Common myeloid progenitor, CD34-positive (primary cell): ENCODE results near the gene INSYN1.
"Not testable (repeated sequence)": the region's sequence is repeated elsewhere in the genome, so short reads cannot be mapped to it uniquely, and the experiment has no call there.

Experiments used
- CTCF ChIA-PET: fragments of 350-600 bp; sonication (Branson Sonifier 250); formaldehyde crosslinking; loops from one replicate; lab custom pipeline; 2021; ENCODE audit warnings: antibody characterized with exemption; lab: Charles Lee
- POLR2A ChIA-PET: fragments of 350-600 bp; sonication (Branson Sonifier 250); formaldehyde crosslinking; loops from one replicate; lab custom pipeline; 2021; ENCODE audit warnings: antibody characterized with exemption; lab: Charles Lee
- DNase-seq, 3 donors: peaks; one replicate each; pipeline versions ENCODE4 v3.0.0 to v3.0.0-alpha.2; 2013
- H3K27ac ChIP-seq, 2 experiments: 1 replicate in 1 of 2; 2 replicates in 1 of 2; pipeline ENCODE4 v1.7.0; 2013; ENCODE audit warnings: inconsistent platforms in 2 of 2, low read length in 2 of 2, mild to moderate bottlenecking in 2 of 2, low read depth in 1 of 2, moderate library complexity in 1 of 2; ENCODE audit not compliant: severe bottlenecking in 2 of 2, insufficient read depth in 1 of 2, poor library complexity in 1 of 2
- H3K27me3 ChIP-seq, 5 experiments: replicated peaks in 2 of 5; 1 replicate in 3 of 5; 2 replicates in 2 of 5; pipeline versions ENCODE4 v1.6.1 to v1.7.0; 2013; ENCODE audit warnings: low read length in 4 of 5, mild to moderate bottlenecking in 2 of 5, moderate library complexity in 2 of 5, inconsistent platforms in 1 of 5; ENCODE audit not compliant: insufficient read depth in 5 of 5, control insufficient read depth in 4 of 5
- H3K36me3 ChIP-seq, 4 experiments: 1 replicate in 2 of 4; 2 replicates in 2 of 4; pipeline versions ENCODE4 v1.6.1 to v1.7.0; 2013; ENCODE audit warnings: low read length in 3 of 4, control low read depth in 1 of 4, mild to moderate bottlenecking in 1 of 4; ENCODE audit not compliant: control insufficient read depth in 4 of 4, insufficient read depth in 4 of 4
- H3K4me1 ChIP-seq, 4 experiments: 1 replicate in 3 of 4; 2 replicates in 1 of 4; pipeline versions ENCODE4 v1.6.1 to v1.7.1; 2013; ENCODE audit warnings: low read length in 3 of 4, mild to moderate bottlenecking in 3 of 4, control low read depth in 1 of 4, inconsistent platforms in 1 of 4, moderate library complexity in 1 of 4; ENCODE audit not compliant: control insufficient read depth in 4 of 4, insufficient read depth in 4 of 4; ENCODE audit errors: control extremely low read depth in 1 of 4
- H3K4me3 ChIP-seq, 7 experiments: 1 replicate in 4 of 7; 2 replicates in 3 of 7; pipeline versions ENCODE4 v1.5.1 to v1.7.0; 2013; ENCODE audit warnings: mild to moderate bottlenecking in 7 of 7, low read length in 6 of 7, moderate library complexity in 6 of 7, inconsistent platforms in 2 of 7, low read depth in 2 of 7, control low read depth in 1 of 7; ENCODE audit not compliant: insufficient read depth in 4 of 7, control insufficient read depth in 1 of 7; ENCODE audit errors: extremely low read depth in 1 of 7
- H3K9me3 ChIP-seq, 5 experiments: 1 replicate in 4 of 5; 2 replicates in 1 of 5; pipeline versions ENCODE4 v1.6.1 to v1.7.1; 2013; ENCODE audit warnings: low read length in 4 of 5, mild to moderate bottlenecking in 2 of 5, inconsistent platforms in 1 of 5, low read depth in 1 of 5, moderate library complexity in 1 of 5; ENCODE audit not compliant: control insufficient read depth in 4 of 5, insufficient read depth in 2 of 5; ENCODE audit errors: control extremely low read depth in 1 of 5
- WGBS: methylation state at CpG from one replicate; pipeline ENCODE4 v1.1.5; 2013; ENCODE audit not compliant: insufficient coverage; 5-methylcytosine and 5-hydroxymethylcytosine counted together

Gene INSYN1

DNA sequence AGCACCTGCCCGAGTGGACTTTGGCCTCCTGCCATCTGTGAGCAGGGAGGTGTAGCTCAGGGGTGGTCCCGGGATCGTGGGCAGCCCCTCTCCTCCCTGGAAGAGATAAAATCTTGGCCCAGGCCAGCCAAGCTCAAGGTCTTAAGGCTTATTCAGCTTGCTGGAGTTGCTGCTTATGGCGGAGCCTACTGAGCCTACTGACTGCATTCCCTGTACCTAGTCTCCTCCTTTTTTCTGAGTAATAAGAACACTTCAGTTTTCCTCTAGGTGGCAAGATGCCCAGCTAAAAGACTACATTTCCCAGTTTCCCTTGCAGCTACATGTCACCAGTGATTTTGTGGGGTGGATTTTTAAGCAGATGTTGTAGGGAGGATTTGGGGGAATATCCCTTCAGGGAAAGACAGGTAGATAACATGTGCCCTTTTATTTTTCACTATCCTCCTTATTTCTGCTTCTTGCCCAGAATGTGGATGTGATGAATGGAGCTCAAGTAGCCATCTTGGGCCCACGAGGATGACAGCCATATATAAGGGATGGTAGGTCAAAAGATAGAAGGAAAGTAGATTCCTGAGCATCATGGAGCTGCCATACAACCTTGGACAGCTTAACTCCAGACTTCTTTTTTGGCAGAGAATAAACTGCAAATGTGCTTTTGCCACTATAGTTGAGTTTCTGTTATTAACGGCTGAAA, 41.4 kb upstream of the INSYN1 start:
- Histone ChIP-seq H3K9me3 (peaks cover 0 to 4% (median 0%) of the 10 kb centered on the region in 5 experiments), H3K36me3 (no peaks in the 10 kb centered on the region), H3K4me1 (peaks cover 0 to 7% (median 5%) of the 10 kb centered on the region in 4 experiments), H3K27ac (no peak overlapping the region), H3K27me3 (no peaks in the 10 kb centered on the region), H3K4me3 (no peak overlapping the region)
- WGBS: 88% methylated on average over 5 of the region's 6 CpGs
- no peak for DNase-seq
- ChIA-PET POLR2A (no interaction called here), CTCF (interaction anchor here (0.5 kb wide), 1 partner anchor 712 kb away, joined by 3 read pairs; no protein-coding TSS in a partner anchor)

DNA sequence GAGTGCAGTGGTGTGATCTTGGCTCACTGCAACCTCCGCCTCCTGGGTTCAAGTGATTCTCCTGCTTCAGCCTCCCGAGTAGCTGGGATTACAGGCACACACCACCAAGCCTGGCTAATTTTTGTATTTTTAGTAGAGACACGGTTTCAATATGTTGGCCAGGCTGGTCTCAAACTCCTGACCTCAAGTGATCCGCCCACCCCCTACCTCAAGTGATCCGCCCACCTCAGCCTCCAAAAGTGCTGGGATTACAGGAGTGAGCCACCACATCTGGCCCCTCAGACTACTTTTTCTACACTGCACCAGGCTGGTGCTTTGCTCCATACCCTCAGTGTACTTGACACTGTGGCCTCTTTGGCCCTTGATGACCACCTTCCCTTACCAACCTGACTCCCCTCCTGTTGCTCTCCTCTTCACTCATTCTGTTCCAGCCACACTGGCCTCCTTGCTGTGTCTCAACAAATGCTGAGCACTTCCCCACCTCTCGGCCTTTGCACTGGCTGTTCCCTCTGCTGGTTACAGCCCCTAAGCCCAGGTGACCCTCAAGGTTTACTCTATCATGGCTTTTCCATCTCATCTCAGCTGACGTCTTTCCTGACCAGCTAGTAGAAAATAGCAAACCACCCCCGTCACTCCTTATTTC, 39.9 kb upstream of the INSYN1 start:
- H3K27me3 ChIP-seq, H3K4me1 ChIP-seq, CTCF ChIA-PET, H3K27ac ChIP-seq, H3K9me3 ChIP-seq, DNase-seq, POLR2A ChIA-PET, H3K36me3 ChIP-seq, H3K4me3 ChIP-seq: not testable (repeated sequence)
- 94% methylated on average over 7 of the region's 8 CpGs for WGBS

DNA sequence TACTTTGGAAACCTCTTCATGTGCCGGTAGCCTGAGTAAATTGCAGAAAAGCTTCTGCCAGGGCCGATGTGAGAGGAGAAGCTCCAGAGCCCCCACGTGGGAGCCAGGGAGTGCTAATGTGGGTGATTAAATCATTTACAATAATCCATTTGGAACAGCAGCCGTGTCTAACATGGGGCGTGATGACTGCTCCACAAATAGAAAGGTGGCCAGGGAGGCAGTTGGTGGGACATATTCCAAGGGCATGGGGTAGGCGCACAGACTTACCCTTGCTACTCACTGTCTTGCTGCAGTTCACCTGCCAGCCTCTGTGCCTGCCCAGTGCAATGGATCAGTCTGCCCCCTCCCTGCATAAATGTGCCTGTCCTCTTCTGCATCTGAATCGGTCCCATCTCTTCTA, 39.3 kb upstream of the INSYN1 start:
- ChIA-PET CTCF (no interaction called here), POLR2A (no interaction called here)
- Histone ChIP-seq H3K27me3 (peaks cover 0 to 3% (median 0%) of the 10 kb centered on the region in 5 experiments), H3K9me3 (peaks cover 0 to 4% (median 0%) of the 10 kb centered on the region in 5 experiments), H3K36me3 (no peaks in the 10 kb centered on the region), H3K27ac (no peak overlapping the region), H3K4me3 (no peak overlapping the region), H3K4me1 (no peaks in the 10 kb centered on the region)
- DNase-seq: no peak
- WGBS: 91% methylated on average over 4 of the region's 7 CpGs

DNA sequence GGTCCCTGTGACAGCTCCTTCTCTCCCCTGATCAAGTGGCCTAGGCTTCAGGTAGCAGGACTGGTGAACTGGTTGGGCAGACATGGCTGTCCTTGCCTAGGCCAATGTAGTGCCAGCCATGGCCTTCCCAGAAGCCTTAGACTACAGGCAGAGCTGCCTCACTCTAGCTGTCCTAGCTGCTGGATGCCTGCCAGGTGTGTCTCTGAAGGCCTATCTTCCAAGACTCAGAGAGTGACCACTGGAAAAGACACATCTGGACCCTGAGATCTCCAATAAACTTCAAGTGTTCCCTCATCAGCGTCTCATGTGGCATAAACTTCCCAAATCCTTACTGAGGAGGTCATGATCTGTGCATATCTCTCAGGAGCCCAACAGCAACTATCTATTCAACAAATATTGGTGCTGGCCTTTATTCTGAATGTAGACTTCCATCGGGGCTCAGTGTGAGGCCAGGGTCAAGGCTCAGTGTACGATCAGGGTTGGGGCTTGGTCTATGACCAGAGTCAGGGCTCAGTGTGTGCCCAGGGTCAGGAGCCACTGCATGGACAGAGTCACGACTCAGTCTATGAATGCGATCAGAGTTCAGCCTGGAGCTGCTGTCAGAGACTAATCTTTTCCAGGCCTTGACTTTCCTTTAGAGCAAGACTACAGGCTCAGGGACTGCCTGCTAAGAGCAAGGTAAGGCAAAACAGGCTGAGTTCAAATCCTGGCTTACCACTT, 36.5 kb upstream of the INSYN1 start:
- ChIA-PET CTCF (no interaction called here), POLR2A (no interaction called here)
- no peaks in the 10 kb centered on the region for H3K36me3 ChIP-seq
- 100% methylated on average over 5 of the region's 5 CpGs for WGBS
- H3K27me3 ChIP-seq: peaks cover 0 to 3% (median 0%) of the 10 kb centered on the region in 5 experiments
- no peak overlapping the region for H3K4me3 ChIP-seq
- no peak for DNase-seq
- peaks cover 0 to 4% (median 0%) of the 10 kb centered on the region in 5 experiments for H3K9me3 ChIP-seq
- no peak overlapping the region for H3K27ac ChIP-seq
- no peaks in the 10 kb centered on the region for H3K4me1 ChIP-seq

DNA sequence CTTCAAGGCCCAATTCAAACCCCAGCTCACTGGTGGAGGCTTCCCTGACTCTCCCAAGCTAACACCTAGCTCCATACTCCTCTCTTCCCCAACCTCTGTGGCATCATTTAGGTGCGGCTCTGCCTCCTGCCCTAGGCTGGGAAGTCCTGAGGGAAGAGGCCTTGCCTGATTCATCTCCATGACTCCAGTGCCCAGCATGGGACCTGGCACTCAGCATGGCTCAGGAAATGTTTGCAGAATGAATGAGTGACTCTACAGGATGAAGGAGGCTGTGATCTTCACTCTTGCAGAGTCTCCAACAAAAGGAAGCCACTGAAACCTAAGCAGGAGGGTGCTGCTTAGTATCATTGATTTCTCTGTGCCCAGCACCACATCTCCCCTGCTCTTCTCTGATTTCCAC, 34.5 kb upstream of the INSYN1 start:
- DNase-seq: no peak
- ChIA-PET CTCF (no interaction called here), POLR2A (no interaction called here)
- H3K36me3 ChIP-seq: no peaks in the 10 kb centered on the region
- H3K27me3 ChIP-seq: peaks cover 0 to 3% (median 0%) of the 10 kb centered on the region in 5 experiments
- H3K27ac ChIP-seq: no peak overlapping the region
- H3K4me1 ChIP-seq: no peaks in the 10 kb centered on the region
- 100% methylated on average over 1 of the region's 1 CpG for WGBS
- H3K4me3 ChIP-seq: no peak overlapping the region
- peaks cover 0 to 4% (median 0%) of the 10 kb centered on the region in 5 experiments for H3K9me3 ChIP-seq

DNA sequence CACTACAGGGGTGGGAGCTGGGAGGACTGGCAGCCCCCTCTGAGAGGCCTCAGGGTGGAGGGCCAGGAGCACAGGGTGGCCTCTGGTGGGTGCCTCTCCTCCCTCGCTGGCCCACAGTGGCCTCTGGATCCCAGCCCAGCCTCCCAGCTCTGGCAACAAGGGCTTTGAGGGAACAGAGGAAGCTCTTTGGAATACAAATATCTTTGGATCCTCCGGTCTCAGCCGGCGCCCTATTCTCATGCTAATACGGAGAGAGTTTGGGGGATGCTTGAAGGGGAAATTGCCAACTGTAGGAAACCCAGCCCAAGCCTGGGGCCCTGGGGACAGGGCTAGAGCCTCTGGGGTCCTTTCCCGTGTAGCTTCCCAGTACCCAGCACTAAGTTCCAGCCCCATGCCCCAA, 33.4 kb upstream of the INSYN1 start:
- H3K36me3 ChIP-seq: no peaks in the 10 kb centered on the region
- no peaks in the 10 kb centered on the region for H3K4me1 ChIP-seq
- H3K27me3 ChIP-seq: peaks cover 0 to 3% (median 0%) of the 10 kb centered on the region in 5 experiments
- no peak overlapping the region for H3K4me3 ChIP-seq
- DNase-seq: no peak
- no peak overlapping the region for H3K27ac ChIP-seq
- WGBS: 94% methylated on average over 4 of the region's 6 CpGs
- CTCF ChIA-PET: no interaction called here
- POLR2A ChIA-PET: no interaction called here
- H3K9me3 ChIP-seq: peaks cover 0 to 4% (median 0%) of the 10 kb centered on the region in 5 experiments
